ENCODE results near the gene H3-3A. TPM values are rescaled to one million over a fixed set of nuclear protein-coding genes. Genes with fewer than 3 reads are reported as not detected.

H3-3A gene
- polyA plus RNA-seq, 1 of the 3 experiments (the other 2 are of a cell fraction) = 315 TPM

DNA sequence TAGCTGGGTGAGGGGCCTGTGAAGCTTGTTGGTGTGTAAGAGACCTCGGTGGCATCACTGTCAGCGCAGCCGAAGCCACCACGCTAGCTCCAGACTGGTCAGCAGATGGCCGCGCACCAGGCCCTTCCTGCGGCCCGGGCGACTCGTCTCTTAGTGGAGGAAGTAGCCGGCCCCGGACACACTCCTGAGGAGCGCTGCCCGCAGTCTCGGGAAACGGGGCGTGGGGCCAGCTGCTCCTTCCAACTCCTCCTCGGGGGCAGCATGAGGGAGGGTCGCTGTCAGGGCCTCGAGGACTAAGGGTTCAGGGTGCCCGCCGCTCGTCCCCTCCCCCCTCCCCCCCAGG, 20.4 kb downstream of the H3-3A start (continued):
- no peak for TF ChIP-seq TEAD4 (IDR thresholded peaks at IDR 0.05; ENCODE audit: borderline replicate concordance, insufficient read depth)
- TF ChIP-seq POLR2AphosphoS5 (IDR thresholded peaks at IDR 0.05; ENCODE audit: low read depth, low read length) = peak; percentile 2; the same call in 1 of the 2 replicates
- TF ChIP-seq GABPA (IDR thresholded peaks at IDR 0.05; ENCODE audit: low read depth) = peak; percentile 58

DNA sequence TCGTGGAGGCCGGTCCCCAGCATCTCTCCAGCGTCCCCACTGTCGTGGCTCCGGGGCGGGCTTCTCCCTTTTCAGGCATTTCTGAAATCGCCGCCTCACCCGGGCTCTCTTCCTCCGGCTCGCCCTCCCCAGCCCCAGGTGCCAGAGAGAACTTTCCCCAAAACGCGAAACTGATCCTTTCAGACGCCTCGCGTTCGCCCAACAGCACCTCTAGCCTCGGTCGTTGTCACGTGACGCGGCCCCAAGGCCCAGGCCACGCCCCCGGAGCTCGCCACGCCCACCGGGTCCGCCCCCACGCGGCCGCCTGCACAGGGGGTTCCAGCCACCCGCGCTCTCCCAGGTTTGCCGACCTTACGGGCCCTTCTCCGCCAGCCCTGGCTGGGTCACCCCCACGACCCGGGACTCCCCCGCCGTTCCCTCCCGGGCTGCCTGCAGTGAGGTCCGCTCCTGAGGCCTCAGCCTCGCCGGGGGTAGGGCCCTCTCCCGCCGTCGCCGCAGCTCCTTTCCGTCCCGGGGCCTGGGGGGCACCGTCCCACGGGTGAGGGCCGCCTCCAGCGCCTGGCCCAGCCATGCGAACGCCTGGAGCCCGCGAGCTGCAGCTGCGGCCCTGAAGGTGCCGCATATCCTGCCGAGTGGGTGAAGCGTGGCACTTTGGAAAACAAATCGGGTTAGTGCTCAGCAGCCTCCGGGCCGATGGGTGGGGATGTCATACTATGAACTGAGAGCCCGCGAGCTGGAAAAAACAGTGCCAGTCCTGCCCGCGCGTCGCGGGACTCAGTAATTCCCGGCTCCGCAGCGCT, 21.0 kb downstream of the H3-3A start:
- peaks cover 5% of the 10 kb centered on the region for H3F3A ChIP-seq (replicated peaks; ENCODE audit: insufficient read depth)
- TF ChIP-seq FOXM1 (IDR thresholded peaks at IDR 0.05; ENCODE audit: low read depth) = 0 out of 2 replicates have a peak, but pooled peaks have one; percentile 28
- TF ChIP-seq MEF2A (IDR thresholded peaks at IDR 0.05; ENCODE audit: borderline replicate concordance, low read depth) = no peak
- TF ChIP-seq, protein P1, sequence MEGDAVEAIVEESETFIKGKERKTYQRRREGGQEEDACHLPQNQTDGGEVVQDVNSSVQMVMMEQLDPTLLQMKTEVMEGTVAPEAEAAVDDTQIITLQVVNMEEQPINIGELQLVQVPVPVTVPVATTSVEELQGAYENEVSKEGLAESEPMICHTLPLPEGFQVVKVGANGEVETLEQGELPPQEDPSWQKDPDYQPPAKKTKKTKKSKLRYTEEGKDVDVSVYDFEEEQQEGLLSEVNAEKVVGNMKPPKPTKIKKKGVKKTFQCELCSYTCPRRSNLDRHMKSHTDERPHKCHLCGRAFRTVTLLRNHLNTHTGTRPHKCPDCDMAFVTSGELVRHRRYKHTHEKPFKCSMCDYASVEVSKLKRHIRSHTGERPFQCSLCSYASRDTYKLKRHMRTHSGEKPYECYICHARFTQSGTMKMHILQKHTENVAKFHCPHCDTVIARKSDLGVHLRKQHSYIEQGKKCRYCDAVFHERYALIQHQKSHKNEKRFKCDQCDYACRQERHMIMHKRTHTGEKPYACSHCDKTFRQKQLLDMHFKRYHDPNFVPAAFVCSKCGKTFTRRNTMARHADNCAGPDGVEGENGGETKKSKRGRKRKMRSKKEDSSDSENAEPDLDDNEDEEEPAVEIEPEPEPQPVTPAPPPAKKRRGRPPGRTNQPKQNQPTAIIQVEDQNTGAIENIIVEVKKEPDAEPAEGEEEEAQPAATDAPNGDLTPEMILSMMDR (IDR thresholded peaks at IDR 0.05) = no peak
- TF ChIP-seq RFX5 (IDR thresholded peaks at IDR 0.05; ENCODE audit: low read length) = no peak
- TF ChIP-seq, protein P2, sequence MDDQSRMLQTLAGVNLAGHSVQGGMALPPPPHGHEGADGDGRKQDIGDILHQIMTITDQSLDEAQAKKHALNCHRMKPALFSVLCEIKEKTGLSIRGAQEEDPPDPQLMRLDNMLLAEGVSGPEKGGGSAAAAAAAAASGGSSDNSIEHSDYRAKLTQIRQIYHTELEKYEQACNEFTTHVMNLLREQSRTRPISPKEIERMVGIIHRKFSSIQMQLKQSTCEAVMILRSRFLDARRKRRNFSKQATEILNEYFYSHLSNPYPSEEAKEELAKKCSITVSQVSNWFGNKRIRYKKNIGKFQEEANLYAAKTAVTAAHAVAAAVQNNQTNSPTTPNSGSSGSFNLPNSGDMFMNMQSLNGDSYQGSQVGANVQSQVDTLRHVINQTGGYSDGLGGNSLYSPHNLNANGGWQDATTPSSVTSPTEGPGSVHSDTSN (IDR thresholded peaks at IDR 0.05) = no peak
- TF ChIP-seq MXI1 (IDR thresholded peaks at IDR 0.05; ENCODE audit: low read depth, low read length) = peak; percentile 48
- no peak for TF ChIP-seq GATA2 (CRISPR knock-in tag; IDR thresholded peaks at IDR 0.05)
- no peak for TF ChIP-seq RCOR1 (IDR thresholded peaks at IDR 0.05; ENCODE audit: low read length)
- TF ChIP-seq FOSL2 (IDR thresholded peaks at IDR 0.05; ENCODE audit: borderline replicate concordance, low read depth) = no peak; the same call in 1 of the 2 replicates
- TF ChIP-seq, protein P3, sequence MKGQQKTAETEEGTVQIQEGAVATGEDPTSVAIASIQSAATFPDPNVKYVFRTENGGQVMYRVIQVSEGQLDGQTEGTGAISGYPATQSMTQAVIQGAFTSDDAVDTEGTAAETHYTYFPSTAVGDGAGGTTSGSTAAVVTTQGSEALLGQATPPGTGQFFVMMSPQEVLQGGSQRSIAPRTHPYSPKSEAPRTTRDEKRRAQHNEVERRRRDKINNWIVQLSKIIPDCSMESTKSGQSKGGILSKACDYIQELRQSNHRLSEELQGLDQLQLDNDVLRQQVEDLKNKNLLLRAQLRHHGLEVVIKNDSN (IDR thresholded peaks at IDR 0.05; ENCODE audit: borderline replicate concordance, low read depth) = peak; percentile 97
- no peak for TF ChIP-seq ELF1 (IDR thresholded peaks at IDR 0.05)
- 0 out of 2 replicates have a peak, but pooled peaks have one; percentile 6 for TF ChIP-seq TAF1 (IDR thresholded peaks at IDR 0.05; ENCODE audit: borderline replicate concordance, low read depth, low read length)
- no peak for TF ChIP-seq EZH2phosphoT487 (IDR thresholded peaks at IDR 0.05; ENCODE audit: borderline replicate concordance, low read depth)
- no peak for TF ChIP-seq JUND (IDR thresholded peaks at IDR 0.05)
- TF ChIP-seq, protein P4, sequence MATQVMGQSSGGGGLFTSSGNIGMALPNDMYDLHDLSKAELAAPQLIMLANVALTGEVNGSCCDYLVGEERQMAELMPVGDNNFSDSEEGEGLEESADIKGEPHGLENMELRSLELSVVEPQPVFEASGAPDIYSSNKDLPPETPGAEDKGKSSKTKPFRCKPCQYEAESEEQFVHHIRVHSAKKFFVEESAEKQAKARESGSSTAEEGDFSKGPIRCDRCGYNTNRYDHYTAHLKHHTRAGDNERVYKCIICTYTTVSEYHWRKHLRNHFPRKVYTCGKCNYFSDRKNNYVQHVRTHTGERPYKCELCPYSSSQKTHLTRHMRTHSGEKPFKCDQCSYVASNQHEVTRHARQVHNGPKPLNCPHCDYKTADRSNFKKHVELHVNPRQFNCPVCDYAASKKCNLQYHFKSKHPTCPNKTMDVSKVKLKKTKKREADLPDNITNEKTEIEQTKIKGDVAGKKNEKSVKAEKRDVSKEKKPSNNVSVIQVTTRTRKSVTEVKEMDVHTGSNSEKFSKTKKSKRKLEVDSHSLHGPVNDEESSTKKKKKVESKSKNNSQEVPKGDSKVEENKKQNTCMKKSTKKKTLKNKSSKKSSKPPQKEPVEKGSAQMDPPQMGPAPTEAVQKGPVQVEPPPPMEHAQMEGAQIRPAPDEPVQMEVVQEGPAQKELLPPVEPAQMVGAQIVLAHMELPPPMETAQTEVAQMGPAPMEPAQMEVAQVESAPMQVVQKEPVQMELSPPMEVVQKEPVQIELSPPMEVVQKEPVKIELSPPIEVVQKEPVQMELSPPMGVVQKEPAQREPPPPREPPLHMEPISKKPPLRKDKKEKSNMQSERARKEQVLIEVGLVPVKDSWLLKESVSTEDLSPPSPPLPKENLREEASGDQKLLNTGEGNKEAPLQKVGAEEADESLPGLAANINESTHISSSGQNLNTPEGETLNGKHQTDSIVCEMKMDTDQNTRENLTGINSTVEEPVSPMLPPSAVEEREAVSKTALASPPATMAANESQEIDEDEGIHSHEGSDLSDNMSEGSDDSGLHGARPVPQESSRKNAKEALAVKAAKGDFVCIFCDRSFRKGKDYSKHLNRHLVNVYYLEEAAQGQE (IDR thresholded peaks at IDR 0.05; ENCODE audit: low read depth, low read length) = no peak
- TF ChIP-seq CHD2 (IDR thresholded peaks at IDR 0.05; ENCODE audit: low read length, partially characterized antibody) = no peak
- no peak for TF ChIP-seq GABPA (IDR thresholded peaks at IDR 0.05; ENCODE audit: low read depth)
- TF ChIP-seq YY1 (IDR thresholded peaks at IDR 0.05; ENCODE audit: low read depth) = peak; percentile 55; the same call in 1 of the 2 replicates
- peak; percentile 18; the same call in 1 of the 2 replicates for TF ChIP-seq RAD21 (IDR thresholded peaks at IDR 0.05; ENCODE audit: low read length)
- TF ChIP-seq POLR2AphosphoS5 (IDR thresholded peaks at IDR 0.05; ENCODE audit: low read depth, low read length) = peak; percentile 69
- TF ChIP-seq, protein P5, sequence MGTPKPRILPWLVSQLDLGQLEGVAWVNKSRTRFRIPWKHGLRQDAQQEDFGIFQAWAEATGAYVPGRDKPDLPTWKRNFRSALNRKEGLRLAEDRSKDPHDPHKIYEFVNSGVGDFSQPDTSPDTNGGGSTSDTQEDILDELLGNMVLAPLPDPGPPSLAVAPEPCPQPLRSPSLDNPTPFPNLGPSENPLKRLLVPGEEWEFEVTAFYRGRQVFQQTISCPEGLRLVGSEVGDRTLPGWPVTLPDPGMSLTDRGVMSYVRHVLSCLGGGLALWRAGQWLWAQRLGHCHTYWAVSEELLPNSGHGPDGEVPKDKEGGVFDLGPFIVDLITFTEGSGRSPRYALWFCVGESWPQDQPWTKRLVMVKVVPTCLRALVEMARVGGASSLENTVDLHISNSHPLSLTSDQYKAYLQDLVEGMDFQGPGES (IDR thresholded peaks at IDR 0.05; ENCODE audit: low read depth, low read length) = no peak

More for the DNA sequence above, 21.0 kb downstream of the H3-3A start:
- peak overlapping the region; percentile 64 to 81 for H3K4me3 ChIP-seq (ENCODE audit: low read depth in 2 of 2, low read length in 1 of 2)
- peak overlapping the region; percentile 97 for H3K4me2 ChIP-seq
- no peaks in the 10 kb centered on the region for H3K9me3 ChIP-seq
- peak overlapping the region; percentile 64 to 82 for H3K27ac ChIP-seq (ENCODE audit: low read depth in 2 of 2, low read length in 1 of 2)
- 2% methylated on average over 35 of the region's 75 CpGs for WGBS (ENCODE audit: low lambda C conversion rate)
- H3K9ac ChIP-seq = peak overlapping the region; percentile 72
- CTCF ChIA-PET = interaction anchor here (0.5 to 3.3 kb wide), 13 partner anchors 9 to 609 kb away, joined by 3 to 23 read pairs (median 6); partner anchors contain the start of genes H3-3A and SDE2
- no peaks in the 10 kb centered on the region for H4K20me1 ChIP-seq (ENCODE audit: insufficient read depth)
- H3K79me2 ChIP-seq (ENCODE audit: insufficient read depth) = no peaks in the 10 kb centered on the region
- H3K4me1 ChIP-seq (ENCODE audit: control insufficient read depth in 1 of 2, insufficient read depth in 2 of 2, low read depth in 1 of 2, low read length in 1 of 2) = peaks cover 0 to 5% of the 10 kb centered on the region in 2 experiments; a peak in 2 of 4 replicates
- H3K9me2 ChIP-seq = no peaks in the 10 kb centered on the region
- DNase-seq = peak; percentile 98
- POLR2A ChIA-PET = interaction anchor here (1.0 to 2.6 kb wide), 10 partner anchors 9 to 226 kb away, joined by 3 to 23 read pairs (median 6); partner anchors contain the start of genes H3-3A, LIN9 and SDE2
- H2AFZ ChIP-seq (ENCODE audit: low read depth) = peak overlapping the region; percentile 96
- H3K36me3 ChIP-seq (replicated peaks in 1 of 2; ENCODE audit: control insufficient read depth in 1 of 2, insufficient read depth in 2 of 2, low read length in 1 of 2) = no peaks in the 10 kb centered on the region
- H3K27me3 ChIP-seq (ENCODE audit: insufficient read depth) = no peaks in the 10 kb centered on the region
